H9 (cell line): ENCODE measurements around the gene AGPAT2. TPM values are rescaled to one million over a fixed set of nuclear protein-coding genes. Genes with fewer than 3 reads are reported as not detected.

Experiments
- DNase-seq: peaks from one replicate; pipeline ENCODE4 v3.0.0-alpha.2; 2017
- H2AFZ ChIP-seq: one replicate; pipeline ENCODE4 v1.6.1; 2013; ENCODE audit warnings: mild to moderate bottlenecking, low read length, control low read depth, moderate library complexity
- H2AK5ac ChIP-seq: 2 replicates; pipeline ENCODE4 v1.6.1; 2013; ENCODE audit warnings: low read length, control low read depth, mixed read lengths; ENCODE audit not compliant: insufficient read length
- H2BK120ac ChIP-seq: one replicate; pipeline ENCODE4 v1.6.1; 2013; ENCODE audit warnings: low read depth, mild to moderate bottlenecking, low read length, control low read depth, inconsistent platforms; ENCODE audit not compliant: poor library complexity, severe bottlenecking
- H2BK12ac ChIP-seq: 2 replicates; pipeline ENCODE4 v1.6.1; 2013; ENCODE audit warnings: low read length, control low read depth, mixed read lengths, low read depth; ENCODE audit not compliant: insufficient read length
- H2BK15ac ChIP-seq: 2 replicates; pipeline ENCODE4 v1.6.1; 2013; ENCODE audit warnings: low read depth, low read length, control low read depth
- H2BK20ac ChIP-seq: one replicate; pipeline ENCODE4 v1.6.1; 2013; ENCODE audit warnings: low read depth, mild to moderate bottlenecking, low read length, control low read depth, inconsistent platforms; ENCODE audit not compliant: poor library complexity, severe bottlenecking
- H2BK5ac ChIP-seq: 2 replicates; pipeline ENCODE4 v1.6.1; 2013; ENCODE audit warnings: low read length, control low read depth, mixed read lengths; ENCODE audit not compliant: insufficient read length
- H3K14ac ChIP-seq: 2 replicates; pipeline ENCODE4 v1.6.1; 2013; ENCODE audit warnings: low read length, control low read depth; ENCODE audit not compliant: insufficient read depth
- H3K18ac ChIP-seq: 2 replicates; pipeline ENCODE4 v1.6.1; 2013; ENCODE audit warnings: low read depth, mild to moderate bottlenecking, mixed read lengths, low read length, control low read depth; ENCODE audit not compliant: insufficient read length
- H3K23ac ChIP-seq: 2 replicates; pipeline ENCODE4 v1.6.1; 2013; ENCODE audit warnings: low read length, control low read depth, mixed read lengths, low read depth; ENCODE audit not compliant: insufficient read length
- H3K23me2 ChIP-seq: 2 replicates; pipeline ENCODE4 v1.6.1; 2013; ENCODE audit warnings: low read depth, mild to moderate bottlenecking, mixed read lengths, low read length, control low read depth; ENCODE audit not compliant: insufficient read length, poor library complexity, severe bottlenecking
- H3K27ac ChIP-seq: 2 replicates; pipeline ENCODE4 v1.5.1; 2013; ENCODE audit warnings: low read length, control low read depth, mixed read lengths, low read depth; ENCODE audit not compliant: insufficient read length
- H3K27me3 ChIP-seq: 2 replicates; pipeline ENCODE4 v1.6.1; 2013; ENCODE audit warnings: low read length, control low read depth, inconsistent platforms; ENCODE audit not compliant: insufficient read depth
- H3K4ac ChIP-seq: 2 replicates; pipeline ENCODE4 v1.6.1; 2013; ENCODE audit warnings: low read depth, mild to moderate bottlenecking, control low read depth, inconsistent platforms, low read length, moderate library complexity
- H3K4me1 ChIP-seq: 2 replicates; pipeline ENCODE4 v1.6.1; 2013; ENCODE audit warnings: low read length, control low read depth, inconsistent platforms; ENCODE audit not compliant: insufficient read depth
- H3K4me2 ChIP-seq: 2 replicates; pipeline ENCODE4 v1.6.1; 2013; ENCODE audit warnings: low read length, control low read depth, mixed read lengths; ENCODE audit not compliant: insufficient read length, insufficient read depth
- H3K56ac ChIP-seq: 2 replicates; pipeline ENCODE4 v1.6.1; 2013; ENCODE audit warnings: low read depth, mild to moderate bottlenecking, mixed read lengths, low read length, control low read depth; ENCODE audit not compliant: insufficient read length
- H3K79me1 ChIP-seq: 2 replicates; pipeline ENCODE4 v1.6.1; 2013; ENCODE audit warnings: low read depth, mild to moderate bottlenecking, moderate library complexity, low read length, control low read depth, inconsistent platforms; ENCODE audit not compliant: insufficient read depth, poor library complexity, severe bottlenecking
- H3K79me2 ChIP-seq: 2 replicates; pipeline ENCODE4 v1.6.1; 2013; ENCODE audit warnings: low read length, control low read depth, inconsistent platforms; ENCODE audit not compliant: insufficient read depth
- H3K9ac ChIP-seq: 2 replicates; pipeline ENCODE4 v1.6.1; 2013; ENCODE audit warnings: low read length, control low read depth, mixed read lengths; ENCODE audit not compliant: insufficient read length; ENCODE audit errors: extremely low read depth
- H3K9me3 ChIP-seq: one replicate; pipeline ENCODE4 v1.6.1; 2013; ENCODE audit warnings: low read depth, low read length, inconsistent platforms; ENCODE audit not compliant: control insufficient read depth
- H3T11ph ChIP-seq: one replicate; pipeline ENCODE4 v1.6.1; 2013; ENCODE audit warnings: mild to moderate bottlenecking, low read length, control low read depth, inconsistent platforms
- H4K20me1 ChIP-seq: one replicate; pipeline ENCODE4 v1.6.1; 2013; ENCODE audit not compliant: control insufficient read depth, insufficient read length, insufficient read depth
- H4K5ac ChIP-seq: 2 replicates; pipeline ENCODE4 v1.6.1; 2013; ENCODE audit warnings: low read depth, mild to moderate bottlenecking, mixed read lengths, low read length, control low read depth; ENCODE audit not compliant: insufficient read length
- H4K8ac ChIP-seq: replicated peaks from 2 replicates; pipeline ENCODE4 v1.6.1; 2013; ENCODE audit warnings: low read length, control low read depth, mixed read lengths, low read depth; ENCODE audit not compliant: insufficient read length
- H4K91ac ChIP-seq: 2 replicates; pipeline ENCODE4 v1.6.1; 2013; ENCODE audit warnings: low read depth, mild to moderate bottlenecking, moderate library complexity, mixed read lengths, low read length, control low read depth; ENCODE audit not compliant: insufficient read length
- H3K27ac Mint-ChIP-seq, 3 experiments: 2 replicates in 2 of 3; 3 replicates in 1 of 3; pipeline ENCODE4 v1.8.0; 2020 to 2021; ENCODE audit warnings: mixed read lengths in 3 of 3, mild to moderate bottlenecking in 1 of 3, moderate library complexity in 1 of 3
- H3K27me3 Mint-ChIP-seq: 2 replicates; pipeline ENCODE4 v1.8.0; 2021; ENCODE audit warnings: low read depth, mild to moderate bottlenecking, moderate library complexity, mixed read lengths
- H3K36me3 Mint-ChIP-seq, 3 experiments: 2 replicates in 2 of 3; 3 replicates in 1 of 3; pipeline ENCODE4 v1.8.0; 2020 to 2021; ENCODE audit warnings: low read depth in 3 of 3, mixed read lengths in 3 of 3; ENCODE audit not compliant: insufficient read depth in 1 of 3
- H3K4me1 Mint-ChIP-seq, 2 experiments: 2 replicates each; pipeline ENCODE4 v1.8.0; 2020; ENCODE audit warnings: mixed read lengths in 2 of 2
- H3K4me3 Mint-ChIP-seq, 2 experiments: 2 replicates in 1 of 2; 3 replicates in 1 of 2; pipeline ENCODE4 v1.8.0; 2020 to 2021; ENCODE audit warnings: mild to moderate bottlenecking in 2 of 2, mixed read lengths in 2 of 2, moderate library complexity in 1 of 2
- H3K9me3 Mint-ChIP-seq, 2 experiments: 2 replicates in 1 of 2; 3 replicates in 1 of 2; pipeline ENCODE4 v1.8.0; 2020; ENCODE audit warnings: mild to moderate bottlenecking in 2 of 2, mixed read lengths in 2 of 2, moderate library complexity in 1 of 2
- CTCF ChIP-seq: fragments of 200-600 bp; sonication (generic); conservative IDR thresholded peaks from 3 replicates; pipeline ENCODE4 v1.8.0; 2021; ENCODE audit warnings: antibody characterized with exemption, mild to moderate bottlenecking
- WGBS: extraction: QIAGEN DNeasy Blood & Tissue Kit; methylation state at CpG from one replicate; pipeline ENCODE4 v1.1.7; 2013; ENCODE audit warnings: missing lambda C conversion rate, low lambda C conversion rate, mixed read lengths; ENCODE audit not compliant: insufficient read length; ENCODE audit errors: extremely low coverage; 5-methylcytosine and 5-hydroxymethylcytosine counted together
- total RNA-seq: library from RNA; stranded (reverse); gene quantifications from 2 replicates; pipeline ENCODE4 v1.2.1, GENCODE V29; 2021

AGPAT2 gene
- total RNA-seq, 1 experiment from 2014 or later = 29.7 TPM

- Histone ChIP-seq H3K27me3 (no peaks in the 10 kb centered on the region), H3T11ph (no peak overlapping the region), H4K5ac (no peak overlapping the region), H3K79me1 (no peaks in the 10 kb centered on the region), H3K27ac (no peak overlapping the region), H3K23ac (no peak overlapping the region), H3K79me2 (no peaks in the 10 kb centered on the region), H3K4ac (no peak overlapping the region), H2BK20ac (no peak overlapping the region), H3K9me3 (no peaks in the 10 kb centered on the region), H2AFZ (no peak overlapping the region), H4K20me1 (no peaks in the 10 kb centered on the region), H3K18ac (no peak overlapping the region), H4K91ac (no peak overlapping the region), H3K56ac (no peak overlapping the region), H3K4me2 (no peak overlapping the region), H2BK120ac (no peak overlapping the region), H4K8ac (no peak overlapping the region), H3K4me1 (no peaks in the 10 kb centered on the region), H3K23me2 (no peaks in the 10 kb centered on the region), H3K14ac (no peak overlapping the region), H2BK15ac (no peak overlapping the region), H2BK5ac (no peak overlapping the region), H2BK12ac (no peak overlapping the region), H3K9ac (no peak overlapping the region), H2AK5ac (no peak overlapping the region)
- Mint-ChIP-seq H3K27me3 (peaks cover 21% of the 10 kb centered on the region), H3K9me3 (no peaks in the 10 kb centered on the region; a peak in 1 of 5 replicates), H3K36me3 (no peaks in the 10 kb centered on the region), H3K27ac (no peak overlapping the region), H3K4me3 (no peak overlapping the region), H3K4me1 (peaks cover 3 to 10% of the 10 kb centered on the region in 2 experiments; a peak in 3 of 4 replicates)
- peak; percentile 77 for DNase-seq
- TF ChIP-seq CTCF = peak; percentile 98
- WGBS = no CpG with 5 or more reads among the region's 30 CpGs
Observed at GRCh38 chr9:136644593-136645351, 42.5 kb downstream of the AGPAT2 start.
